ENCODE results near the gene SLC25A11.

SLC25A11 gene

GRCh38 chr17:4972752-4973151, 32.9 kb upstream of the SLC25A11 start:
- H3K36me3 ChIP-seq (ENCODE audit: control insufficient read depth in 2 of 2, insufficient read depth in 2 of 2, low read length in 2 of 2), result peaks cover 36 to 52% of the 10 kb centered on the region in 2 donors
- H3K27ac ChIP-seq (ENCODE audit: low read length), result peak overlapping the region; percentile 69
- peaks cover 42% of the 10 kb centered on the region for H3K4me1 ChIP-seq (ENCODE audit: control insufficient read depth, insufficient read depth, low read length)
- no peak overlapping the region for H3K9ac ChIP-seq (ENCODE audit: low read length in 2 of 2)
- no peaks in the 10 kb centered on the region for H3K27me3 ChIP-seq (ENCODE audit: control insufficient read depth in 1 of 2, insufficient read depth in 2 of 2, low read length in 2 of 2)
- H3K9me3 ChIP-seq (ENCODE audit: control insufficient read depth in 2 of 2, low read length in 2 of 2), result no peaks in the 10 kb centered on the region
- H3K4me3 ChIP-seq (ENCODE audit: low read length in 2 of 2), result no peak overlapping the region

- peaks cover 32 to 48% of the 10 kb centered on the region in 2 donors for H3K36me3 ChIP-seq (ENCODE audit: control insufficient read depth in 2 of 2, insufficient read depth in 2 of 2, low read length in 2 of 2)
- H3K4me3 ChIP-seq (ENCODE audit: low read length in 2 of 2), result no peak overlapping the region
- peaks cover 42% of the 10 kb centered on the region for H3K4me1 ChIP-seq (ENCODE audit: control insufficient read depth, insufficient read depth, low read length)
- H3K9me3 ChIP-seq (ENCODE audit: control insufficient read depth in 2 of 2, low read length in 2 of 2), result no peaks in the 10 kb centered on the region
- H3K9ac ChIP-seq (ENCODE audit: low read length in 2 of 2), result peak overlapping the region in 1 of 2 donors; percentile 21
- H3K27ac ChIP-seq (ENCODE audit: low read length), result peak overlapping the region; percentile 69
- H3K27me3 ChIP-seq (ENCODE audit: control insufficient read depth in 1 of 2, insufficient read depth in 2 of 2, low read length in 2 of 2), result no peaks in the 10 kb centered on the region
Observed at GRCh38 chr17:4972322-4972721, 32.5 kb upstream of the SLC25A11 start.

GRCh38 chr17:4971826-4972225, 32.0 kb upstream of the SLC25A11 start:
- Histone ChIP-seq H3K4me1 (ENCODE audit: control insufficient read depth, insufficient read depth, low read length) (peaks cover 42% of the 10 kb centered on the region), H3K27me3 (ENCODE audit: control insufficient read depth in 1 of 2, insufficient read depth in 2 of 2, low read length in 2 of 2) (no peaks in the 10 kb centered on the region), H3K9me3 (ENCODE audit: control insufficient read depth in 2 of 2, low read length in 2 of 2) (no peaks in the 10 kb centered on the region), H3K9ac (ENCODE audit: low read length in 2 of 2) (peak overlapping the region in 1 of 2 donors; percentile 21), H3K36me3 (ENCODE audit: control insufficient read depth in 2 of 2, insufficient read depth in 2 of 2, low read length in 2 of 2) (peaks cover 27 to 43% of the 10 kb centered on the region in 2 donors), H3K4me3 (ENCODE audit: low read length in 2 of 2) (no peak overlapping the region), H3K27ac (ENCODE audit: low read length) (peak overlapping the region; percentile 69)

- Histone ChIP-seq H3K4me1 (ENCODE audit: control insufficient read depth, insufficient read depth, low read length) (peaks cover 51% of the 10 kb centered on the region), H3K9ac (ENCODE audit: low read length in 2 of 2) (peak overlapping the region; percentile 74 to 79), H3K36me3 (ENCODE audit: control insufficient read depth in 2 of 2, insufficient read depth in 2 of 2, low read length in 2 of 2) (peaks cover 21 to 36% of the 10 kb centered on the region in 2 donors), H3K27ac (ENCODE audit: low read length) (peak overlapping the region; percentile 96), H3K27me3 (ENCODE audit: control insufficient read depth in 1 of 2, insufficient read depth in 2 of 2, low read length in 2 of 2) (no peaks in the 10 kb centered on the region), H3K4me3 (ENCODE audit: low read length in 2 of 2) (no peak overlapping the region), H3K9me3 (ENCODE audit: control insufficient read depth in 2 of 2, low read length in 2 of 2) (no peaks in the 10 kb centered on the region)
Observed at GRCh38 chr17:4970273-4970672, 30.4 kb upstream of the SLC25A11 start.

GRCh38 chr17:4969551-4970173, 29.8 kb upstream of the SLC25A11 start:
- Histone ChIP-seq H3K4me1 (ENCODE audit: control insufficient read depth, insufficient read depth, low read length) (peaks cover 48% of the 10 kb centered on the region), H3K9ac (ENCODE audit: low read length in 2 of 2) (peak overlapping the region; percentile 74 to 79), H3K27me3 (ENCODE audit: control insufficient read depth in 1 of 2, insufficient read depth in 2 of 2, low read length in 2 of 2) (no peaks in the 10 kb centered on the region), H3K27ac (ENCODE audit: low read length) (peak overlapping the region; percentile 96), H3K4me3 (ENCODE audit: low read length in 2 of 2) (peak overlapping the region; percentile 72 to 96), H3K9me3 (ENCODE audit: control insufficient read depth in 2 of 2, low read length in 2 of 2) (no peaks in the 10 kb centered on the region), H3K36me3 (ENCODE audit: control insufficient read depth in 2 of 2, insufficient read depth in 2 of 2, low read length in 2 of 2) (peaks cover 18 to 33% of the 10 kb centered on the region in 2 donors)

- H3K4me1 ChIP-seq (ENCODE audit: control insufficient read depth, insufficient read depth, low read length), result peaks cover 43% of the 10 kb centered on the region
- H3K9me3 ChIP-seq (ENCODE audit: control insufficient read depth in 2 of 2, low read length in 2 of 2), result no peaks in the 10 kb centered on the region
- peaks cover 18 to 29% of the 10 kb centered on the region in 2 donors for H3K36me3 ChIP-seq (ENCODE audit: control insufficient read depth in 2 of 2, insufficient read depth in 2 of 2, low read length in 2 of 2)
- H3K27me3 ChIP-seq (ENCODE audit: control insufficient read depth in 1 of 2, insufficient read depth in 2 of 2, low read length in 2 of 2), result no peaks in the 10 kb centered on the region
- H3K9ac ChIP-seq (ENCODE audit: low read length in 2 of 2), result peak overlapping the region; percentile 74 to 79
- H3K27ac ChIP-seq (ENCODE audit: low read length), result peak overlapping the region; percentile 96
- peak overlapping the region; percentile 72 to 96 for H3K4me3 ChIP-seq (ENCODE audit: low read length in 2 of 2)
Observed at GRCh38 chr17:4969047-4969550, 29.3 kb upstream of the SLC25A11 start.

- Histone ChIP-seq H3K9me3 (ENCODE audit: control insufficient read depth in 2 of 2, low read length in 2 of 2) (no peaks in the 10 kb centered on the region), H3K4me3 (ENCODE audit: low read length in 2 of 2) (peak overlapping the region; percentile 72 to 96), H3K27me3 (ENCODE audit: control insufficient read depth in 1 of 2, insufficient read depth in 2 of 2, low read length in 2 of 2) (no peaks in the 10 kb centered on the region), H3K36me3 (ENCODE audit: control insufficient read depth in 2 of 2, insufficient read depth in 2 of 2, low read length in 2 of 2) (peaks cover 18 to 25% of the 10 kb centered on the region in 2 donors), H3K9ac (ENCODE audit: low read length in 2 of 2) (peak overlapping the region; percentile 74 to 79), H3K4me1 (ENCODE audit: control insufficient read depth, insufficient read depth, low read length) (peaks cover 38% of the 10 kb centered on the region), H3K27ac (ENCODE audit: low read length) (peak overlapping the region; percentile 96)
Observed at GRCh38 chr17:4968486-4969046, 28.7 kb upstream of the SLC25A11 start.

- H3K27ac ChIP-seq (ENCODE audit: low read length), result peak within 1 kb of the TSS; percentile 96
- H3K9me3 ChIP-seq (ENCODE audit: control insufficient read depth in 2 of 2, low read length in 2 of 2), result no peaks in the 10 kb centered on the region
- H3K36me3 ChIP-seq (ENCODE audit: control insufficient read depth in 2 of 2, insufficient read depth in 2 of 2, low read length in 2 of 2), result peaks cover 15 to 17% of the 10 kb centered on the region in 2 donors
- peak within 1 kb of the TSS; percentile 93 to 98 for H3K9ac ChIP-seq (ENCODE audit: low read length in 2 of 2)
- peaks cover 36% of the 10 kb centered on the region for H3K4me1 ChIP-seq (ENCODE audit: control insufficient read depth, insufficient read depth, low read length)
- H3K27me3 ChIP-seq (ENCODE audit: control insufficient read depth in 1 of 2, insufficient read depth in 2 of 2, low read length in 2 of 2), result no peaks in the 10 kb centered on the region
- H3K4me3 ChIP-seq (ENCODE audit: low read length in 2 of 2), result peak within 1 kb of the TSS; percentile 89 to 96
Observed at GRCh38 chr17:4967539-4968485, 28.0 kb upstream of the SLC25A11 start, which contains the start of gene SPAG7. Gene SPAG7 (minus strand): TSS chr17:4967817. CDS start chr17:4967804, 13 bp downstream.

- Histone ChIP-seq H3K9ac (ENCODE audit: low read length in 2 of 2) (peak overlapping the region; percentile 93 to 98), H3K36me3 (ENCODE audit: control insufficient read depth in 2 of 2, insufficient read depth in 2 of 2, low read length in 2 of 2) (peaks cover 9 to 10% of the 10 kb centered on the region in 2 donors), H3K27me3 (ENCODE audit: control insufficient read depth in 1 of 2, insufficient read depth in 2 of 2, low read length in 2 of 2) (no peaks in the 10 kb centered on the region), H3K27ac (ENCODE audit: low read length) (peak overlapping the region; percentile 96), H3K4me3 (ENCODE audit: low read length in 2 of 2) (peak overlapping the region; percentile 89 to 96), H3K4me1 (ENCODE audit: control insufficient read depth, insufficient read depth, low read length) (peaks cover 36% of the 10 kb centered on the region), H3K9me3 (ENCODE audit: control insufficient read depth in 2 of 2, low read length in 2 of 2) (no peaks in the 10 kb centered on the region)
Observed at GRCh38 chr17:4966844-4967538, 27.1 kb upstream of the SLC25A11 start.
